ENCODE measurements around the gene PIP5K1B.
A peak's percentile ranks its signal among the peaks of the same experiment; 100 is the strongest.

- 0 out of 4 replicates have a peak, but pooled peaks of 1 of the 2 experiments have one; percentile 1 for TF ChIP-seq CTCF (conservative IDR thresholded peaks at IDR 0.05; ENCODE audit: low read depth in 2 of 2)
- no peak for TF ChIP-seq REST (IDR thresholded peaks at IDR 0.05; ENCODE audit: unreplicated experiment)
Measured at GRCh38 chr9:68727636-68728035, 22.6 kb downstream of the PIP5K1B start.

All from GM23338 (cell line).